Measurements from ENCODE around the gene MBD1.

Gene MBD1

DNA sequence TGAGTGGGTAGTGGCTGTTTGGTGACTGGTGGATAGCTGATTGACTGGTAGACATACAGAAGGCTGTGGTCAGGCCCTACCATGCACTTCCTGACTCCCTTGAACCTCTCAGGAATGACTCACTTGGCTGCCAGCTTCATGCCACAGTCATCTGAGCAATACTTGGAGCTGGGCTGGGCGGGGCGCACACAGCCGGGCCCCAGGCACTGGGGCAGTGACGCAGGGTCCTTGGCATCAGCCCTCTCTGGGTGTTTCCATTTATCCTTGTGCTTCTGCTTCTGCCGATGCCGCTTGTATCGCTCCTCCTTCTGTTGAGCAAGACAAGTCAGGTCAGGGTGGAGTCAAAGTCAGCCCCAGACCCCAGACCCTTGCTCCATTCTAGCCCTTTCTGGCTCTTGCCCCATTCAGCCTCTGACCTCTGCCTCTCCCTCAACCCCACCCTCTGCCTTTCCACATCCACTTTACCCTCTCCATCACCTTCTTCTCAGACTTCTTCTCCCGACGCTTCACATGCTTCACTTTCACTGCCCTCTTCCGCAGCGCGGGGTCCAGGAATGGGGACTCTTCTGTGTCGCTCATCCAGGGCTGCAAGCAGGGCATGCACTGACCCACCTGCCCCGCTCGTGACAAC is 3.0 kb upstream of the MBD1 start:
- H3K4me3 ChIP-seq (ENCODE audit: low read length): no peak overlapping the region
- DNase-seq (ENCODE audit: low read depth): peak; percentile 6
- no peak for TF ChIP-seq CTCF (conservative IDR thresholded peaks at IDR 0.05; ENCODE audit: low read length)

- DNase-seq (ENCODE audit: low read depth): no peak
- no peak for TF ChIP-seq CTCF (conservative IDR thresholded peaks at IDR 0.05; ENCODE audit: low read length)
- no peak overlapping the region for H3K4me3 ChIP-seq (ENCODE audit: low read length)
These were observed 2.3 kb upstream of the MBD1 start for GRCh38 chr18:50283469-50284209.

- no peak for DNase-seq (ENCODE audit: low read depth)
- TF ChIP-seq CTCF (conservative IDR thresholded peaks at IDR 0.05; ENCODE audit: low read length): no peak
- H3K4me3 ChIP-seq (ENCODE audit: low read length): no peak overlapping the region; the same call in 1 of the 2 replicates
These were observed 1.4 kb upstream of the MBD1 start for GRCh38 chr18:50282521-50283335.

DNA sequence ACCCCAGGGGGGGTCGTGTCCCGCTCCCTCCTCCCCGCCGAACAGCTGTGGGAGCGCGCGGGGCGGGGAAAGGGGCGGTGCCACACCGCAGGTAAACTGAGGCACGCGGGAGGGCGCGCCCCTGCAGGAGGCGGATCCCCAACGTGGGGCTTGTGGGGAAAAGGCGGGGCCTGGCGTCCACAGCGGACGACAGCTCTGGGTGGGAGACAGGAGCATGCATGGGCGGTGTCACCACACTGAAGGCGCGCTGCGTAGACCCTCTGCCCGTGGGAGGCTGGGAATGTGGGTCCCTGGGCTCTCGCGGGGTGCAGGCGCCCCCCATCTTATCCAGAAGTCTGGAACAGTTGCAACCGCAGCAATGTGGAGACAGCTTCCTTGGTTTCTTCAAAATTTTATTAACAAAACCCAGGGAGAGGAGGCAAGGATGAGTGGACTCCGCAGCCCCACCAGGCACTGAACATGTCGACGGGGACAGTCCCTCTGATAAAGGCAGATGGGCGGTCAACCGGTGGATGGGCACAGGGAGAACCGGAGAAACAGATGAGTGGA is 723 bp upstream of the MBD1 start:
- no peak for DNase-seq (ENCODE audit: low read depth)
- no peak for TF ChIP-seq CTCF (conservative IDR thresholded peaks at IDR 0.05; ENCODE audit: low read length)
- H3K4me3 ChIP-seq (ENCODE audit: low read length): peak overlapping the region; percentile 100

- DNase-seq (ENCODE audit: low read depth): no peak
- no peak for TF ChIP-seq CTCF (conservative IDR thresholded peaks at IDR 0.05; ENCODE audit: low read length)
These were observed 522 bp downstream of the MBD1 start for GRCh38 chr18:50280707-50281294.

DNA sequence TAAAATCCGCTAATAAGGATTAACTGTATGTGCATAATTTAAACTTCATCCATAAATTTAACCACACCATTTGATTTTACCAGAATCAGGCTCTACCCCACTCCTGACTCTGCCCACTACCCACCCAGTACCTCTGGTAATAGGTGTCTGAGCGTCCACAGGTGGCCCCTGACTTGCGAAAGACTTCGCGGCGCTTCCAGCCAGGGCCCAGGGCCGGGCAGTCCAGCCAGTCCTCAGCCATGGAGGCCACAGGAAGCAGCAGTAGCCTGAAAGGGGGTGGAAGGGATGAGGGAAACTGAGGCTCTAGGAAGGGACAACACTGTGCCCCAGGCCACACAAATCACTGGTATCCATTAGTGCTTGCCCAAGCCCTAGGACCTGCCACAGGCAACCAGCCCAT is 1.6 kb downstream of the MBD1 start:
- H3K4me3 ChIP-seq (ENCODE audit: low read length): peak overlapping the region; percentile 100
- TF ChIP-seq CTCF (conservative IDR thresholded peaks at IDR 0.05; ENCODE audit: low read length): no peak
- DNase-seq (ENCODE audit: low read depth): no peak

More at GRCh38 chr18:50280707-50281294, 522 bp downstream of the MBD1 start:
- peak overlapping the region; percentile 100 for H3K4me3 ChIP-seq (ENCODE audit: low read length)

All from AG10803 (cell line).